ENCODE results near the gene PPT2. TPM values are rescaled to one million over a fixed set of nuclear protein-coding genes. Genes with fewer than 3 reads are reported as not detected.

Gene PPT2, protein sequence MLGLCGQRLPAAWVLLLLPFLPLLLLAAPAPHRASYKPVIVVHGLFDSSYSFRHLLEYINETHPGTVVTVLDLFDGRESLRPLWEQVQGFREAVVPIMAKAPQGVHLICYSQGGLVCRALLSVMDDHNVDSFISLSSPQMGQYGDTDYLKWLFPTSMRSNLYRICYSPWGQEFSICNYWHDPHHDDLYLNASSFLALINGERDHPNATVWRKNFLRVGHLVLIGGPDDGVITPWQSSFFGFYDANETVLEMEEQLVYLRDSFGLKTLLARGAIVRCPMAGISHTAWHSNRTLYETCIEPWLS
- 31.6 TPM for polyA plus RNA-seq (2013, experiment 1 of 2)
- polyA plus RNA-seq (2013, experiment 2 of 2), result 31.6 TPM

DNA sequence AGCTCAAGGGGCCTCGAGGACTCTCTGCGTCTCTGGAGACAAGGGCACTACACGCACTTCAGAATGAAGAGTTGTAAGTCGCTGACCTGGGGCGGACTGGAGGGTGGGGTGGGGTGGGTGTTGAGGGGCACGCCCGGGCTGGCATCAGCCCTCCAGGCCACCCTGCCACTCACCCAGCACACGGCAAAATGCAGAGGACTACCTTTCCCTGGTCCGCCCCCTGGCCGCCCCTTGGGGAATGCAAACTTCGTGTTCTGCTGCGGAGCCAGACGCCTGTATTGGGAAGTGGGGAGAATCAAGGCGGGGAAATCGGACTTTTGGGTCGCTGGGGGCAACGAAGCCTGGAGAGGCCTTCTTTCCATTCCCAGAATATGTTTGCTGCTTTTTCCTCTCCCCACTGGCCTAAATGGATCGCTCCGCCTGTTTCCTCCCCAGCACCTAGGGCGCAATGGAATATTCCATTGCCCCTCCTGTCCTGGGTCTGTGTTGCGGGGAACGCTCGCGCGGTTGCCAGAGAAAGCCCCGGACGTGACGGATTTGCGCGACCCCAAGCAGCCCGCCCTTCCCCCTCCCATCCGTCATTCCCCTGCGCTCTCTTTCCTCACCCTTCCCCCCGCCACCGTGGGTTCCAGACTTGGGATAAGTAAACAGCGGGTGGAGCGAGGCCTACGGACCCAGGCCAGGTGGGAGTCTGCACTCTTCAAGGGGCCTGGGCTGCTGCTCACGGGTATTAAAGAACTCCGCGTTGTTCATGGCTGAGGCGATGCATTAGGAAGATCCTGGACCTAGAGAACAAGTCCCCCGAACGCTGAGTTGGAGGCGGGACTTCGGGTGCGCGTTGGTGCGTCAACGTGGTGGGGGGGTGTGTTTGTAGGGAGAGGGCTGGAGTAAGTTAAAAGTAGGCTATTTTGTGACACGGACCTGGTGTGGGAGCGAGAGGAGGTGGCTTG is at the start of gene PPT2:
TSS of gene PPT2 (plus strand) at position 578 of the 950 bp plus-strand sequence. CDS start 454 bp downstream, outside the sequence.
- H2BK120ac ChIP-seq (ENCODE audit: low read depth, low read length), result peak within 1 kb of the TSS; percentile 88
- peak within 1 kb of the TSS in 1 of 2 experiments; percentile 95 for H3K14ac ChIP-seq (ENCODE audit: low read length in 2 of 2)
- peaks cover 16% of the 10 kb centered on the region for H3K79me1 ChIP-seq (replicated peaks; ENCODE audit: low read length, poor library complexity, severe bottlenecking)
- under 1% methylated on average over 46 of the region's 52 CpGs for WGBS
- H2BK5ac ChIP-seq (ENCODE audit: low read depth, low read length, poor library complexity, severe bottlenecking), result no peak within 1 kb of the TSS
- peak; percentile 97 for DNase-seq
- no peaks in the 10 kb centered on the region for H3K9me3 ChIP-seq (ENCODE audit: control insufficient read depth, low read length)
- peaks cover 19 to 32% of the 10 kb centered on the region in 2 experiments for H3K36me3 ChIP-seq (ENCODE audit: control insufficient read depth in 1 of 2, insufficient read depth in 2 of 2, low read depth in 1 of 2, low read length in 2 of 2)
- peak within 1 kb of the TSS; percentile 93 for H2AFZ ChIP-seq (ENCODE audit: low read depth, low read length)
- H2BK15ac ChIP-seq (ENCODE audit: low read depth, poor library complexity, severe bottlenecking), result peak within 1 kb of the TSS; percentile 82
- H3K27me3 ChIP-seq (ENCODE audit: control insufficient read depth in 1 of 2, insufficient read depth in 1 of 2, low read length in 2 of 2), result peaks cover 13 to 22% of the 10 kb centered on the region in 2 experiments
- peak within 1 kb of the TSS; percentile 97 for H3K9ac ChIP-seq (ENCODE audit: low read length)
- peak within 1 kb of the TSS; percentile 87 to 92 for H3K18ac ChIP-seq (ENCODE audit: low read depth in 1 of 2, low read length in 2 of 2)
- peak within 1 kb of the TSS; percentile 52 to 82 for H3K4ac ChIP-seq (ENCODE audit: low read depth in 1 of 2, low read length in 2 of 2)
- H4K8ac ChIP-seq (ENCODE audit: low read length), result peak within 1 kb of the TSS; percentile 96
- H2BK12ac ChIP-seq (ENCODE audit: low read length in 2 of 2), result peak within 1 kb of the TSS; percentile 86
- H3K4me2 ChIP-seq (ENCODE audit: low read length, poor library complexity, severe bottlenecking), result peak within 1 kb of the TSS; percentile 88
- H3K27ac ChIP-seq (ENCODE audit: low read length, poor library complexity, severe bottlenecking), result peak within 1 kb of the TSS; percentile 86
- peak within 1 kb of the TSS; percentile 79 to 98 for H3K4me3 ChIP-seq (ENCODE audit: insufficient read depth in 1 of 2, low read depth in 1 of 2, low read length in 2 of 2)
- H4K91ac ChIP-seq (ENCODE audit: low read length), result peak within 1 kb of the TSS; percentile 89
- H3K23ac ChIP-seq (ENCODE audit: low read length in 2 of 2), result peak within 1 kb of the TSS in 1 of 2 experiments; percentile 96
- no peak within 1 kb of the TSS for H2AK5ac ChIP-seq (ENCODE audit: low read length, severe bottlenecking)
- H3K4me1 ChIP-seq (ENCODE audit: control insufficient read depth, insufficient read depth, low read depth, low read length), result peaks cover 31% of the 10 kb centered on the region

DNA sequence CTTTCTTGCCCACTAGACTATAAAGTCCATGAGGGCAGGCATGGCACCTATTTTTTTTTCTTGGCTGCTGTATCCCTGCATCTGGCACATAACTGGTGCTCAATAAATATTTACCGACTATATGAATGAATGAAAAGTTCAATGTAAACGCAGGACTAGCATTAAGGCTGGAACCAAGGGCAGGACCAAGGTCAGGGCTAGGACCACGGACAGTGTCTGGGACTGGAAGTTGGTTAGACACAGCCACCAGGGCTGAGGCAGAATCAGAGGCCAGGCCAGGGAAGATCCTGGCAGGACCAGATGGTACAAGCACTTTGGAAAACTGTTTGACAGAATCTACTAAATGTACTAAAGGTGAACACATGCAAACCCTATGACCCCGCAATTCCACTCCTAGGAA is 48.5 kb upstream of the PPT2 start:
- DNase-seq, result peak; percentile 52
- H2BK120ac ChIP-seq (ENCODE audit: low read depth, low read length), result no peak overlapping the region
- 86% methylated on average over 4 of the region's 4 CpGs for WGBS

DNA sequence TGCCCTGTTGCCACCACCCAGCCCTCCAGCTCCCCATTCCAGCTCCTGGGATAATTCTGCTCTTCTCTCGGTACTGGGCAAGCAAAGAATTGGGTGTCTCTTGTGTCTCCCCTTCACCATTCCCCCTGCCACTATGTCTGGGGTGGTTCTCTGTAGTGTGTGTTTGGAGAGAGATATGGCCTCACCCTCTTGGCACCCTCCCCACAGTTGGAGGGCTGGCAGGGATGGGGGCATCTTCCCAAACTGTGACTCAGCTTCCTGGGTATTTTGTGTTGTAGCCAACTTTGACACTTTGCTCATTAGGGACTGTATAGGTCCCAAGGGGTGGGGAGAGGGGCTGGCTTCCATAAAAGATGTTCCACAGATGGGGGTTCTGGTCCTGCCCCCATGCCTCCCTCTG is 46.5 kb upstream of the PPT2 start:
- no peak overlapping the region for H2AFZ ChIP-seq (ENCODE audit: low read depth, low read length)
- no peak overlapping the region for H2AK5ac ChIP-seq (ENCODE audit: low read length, severe bottlenecking)
- H3K4ac ChIP-seq (ENCODE audit: low read depth in 1 of 2, low read length in 2 of 2), result peak overlapping the region in 1 of 2 experiments; percentile 54
- H3K9me3 ChIP-seq (ENCODE audit: control insufficient read depth, low read length), result no peaks in the 10 kb centered on the region
- H4K8ac ChIP-seq (ENCODE audit: low read length), result peak overlapping the region; percentile 28
- H3K18ac ChIP-seq (ENCODE audit: low read depth in 1 of 2, low read length in 2 of 2), result peak overlapping the region; percentile 5 to 41
- no CpG with 5 or more reads among the region's 1 CpG for WGBS
- no peak overlapping the region for H2BK5ac ChIP-seq (ENCODE audit: low read depth, low read length, poor library complexity, severe bottlenecking)
- peak overlapping the region; percentile 38 to 80 for H2BK12ac ChIP-seq (ENCODE audit: low read length in 2 of 2)
- DNase-seq, result no peak
- H2BK120ac ChIP-seq (ENCODE audit: low read depth, low read length), result peak overlapping the region; percentile 51
- H2BK15ac ChIP-seq (ENCODE audit: low read depth, poor library complexity, severe bottlenecking), result peak overlapping the region; percentile 17
- no peak overlapping the region for H3K23ac ChIP-seq (ENCODE audit: low read length in 2 of 2)
- H3K14ac ChIP-seq (ENCODE audit: low read length in 2 of 2), result no peak overlapping the region
- peaks cover 0 to 66% of the 10 kb centered on the region in 2 experiments for H3K27me3 ChIP-seq (ENCODE audit: control insufficient read depth in 1 of 2, insufficient read depth in 1 of 2, low read length in 2 of 2)
- peak overlapping the region; percentile 97 for H3K9ac ChIP-seq (ENCODE audit: low read length)
- H3K4me1 ChIP-seq (ENCODE audit: control insufficient read depth, insufficient read depth, low read depth, low read length), result peaks cover 9% of the 10 kb centered on the region
- H3K27ac ChIP-seq (ENCODE audit: low read length, poor library complexity, severe bottlenecking), result no peak overlapping the region
- peak overlapping the region; percentile 61 for H4K91ac ChIP-seq (ENCODE audit: low read length)
- no peak overlapping the region for H3K4me2 ChIP-seq (ENCODE audit: low read length, poor library complexity, severe bottlenecking)
- peak overlapping the region in 1 of 2 experiments; percentile 98 for H3K4me3 ChIP-seq (ENCODE audit: insufficient read depth in 1 of 2, low read depth in 1 of 2, low read length in 2 of 2)
- peaks cover 6 to 31% of the 10 kb centered on the region in 2 experiments for H3K36me3 ChIP-seq (ENCODE audit: control insufficient read depth in 1 of 2, insufficient read depth in 2 of 2, low read depth in 1 of 2, low read length in 2 of 2)
- H3K79me1 ChIP-seq (replicated peaks; ENCODE audit: low read length, poor library complexity, severe bottlenecking), result no peaks in the 10 kb centered on the region

More for the DNA sequence above, 48.5 kb upstream of the PPT2 start:
- H3K27ac ChIP-seq (ENCODE audit: low read length, poor library complexity, severe bottlenecking), result no peak overlapping the region
- H4K91ac ChIP-seq (ENCODE audit: low read length), result no peak overlapping the region
- no peaks in the 10 kb centered on the region for H3K79me1 ChIP-seq (replicated peaks; ENCODE audit: low read length, poor library complexity, severe bottlenecking)
- peaks cover 9% of the 10 kb centered on the region for H3K4me1 ChIP-seq (ENCODE audit: control insufficient read depth, insufficient read depth, low read depth, low read length)
- no peak overlapping the region for H3K9ac ChIP-seq (ENCODE audit: low read length)
- no peak overlapping the region for H2AFZ ChIP-seq (ENCODE audit: low read depth, low read length)
- no peak overlapping the region for H3K18ac ChIP-seq (ENCODE audit: low read depth in 1 of 2, low read length in 2 of 2)
- no peak overlapping the region for H3K23ac ChIP-seq (ENCODE audit: low read length in 2 of 2)
- H2BK12ac ChIP-seq (ENCODE audit: low read length in 2 of 2), result no peak overlapping the region
- H2BK15ac ChIP-seq (ENCODE audit: low read depth, poor library complexity, severe bottlenecking), result no peak overlapping the region
- no peak overlapping the region for H3K4ac ChIP-seq (ENCODE audit: low read depth in 1 of 2, low read length in 2 of 2)
- H3K4me3 ChIP-seq (ENCODE audit: insufficient read depth in 1 of 2, low read depth in 1 of 2, low read length in 2 of 2), result peak overlapping the region in 1 of 2 experiments; percentile 63
- peaks cover 0 to 61% of the 10 kb centered on the region in 2 experiments for H3K27me3 ChIP-seq (ENCODE audit: control insufficient read depth in 1 of 2, insufficient read depth in 1 of 2, low read length in 2 of 2)
- peaks cover under 1 to 40% of the 10 kb centered on the region in 2 experiments for H3K36me3 ChIP-seq (ENCODE audit: control insufficient read depth in 1 of 2, insufficient read depth in 2 of 2, low read depth in 1 of 2, low read length in 2 of 2)
- H2BK5ac ChIP-seq (ENCODE audit: low read depth, low read length, poor library complexity, severe bottlenecking), result no peak overlapping the region
- no peak overlapping the region for H2AK5ac ChIP-seq (ENCODE audit: low read length, severe bottlenecking)
- no peak overlapping the region for H3K4me2 ChIP-seq (ENCODE audit: low read length, poor library complexity, severe bottlenecking)
- no peaks in the 10 kb centered on the region for H3K9me3 ChIP-seq (ENCODE audit: control insufficient read depth, low read length)
- no peak overlapping the region for H4K8ac ChIP-seq (ENCODE audit: low read length)
- H3K14ac ChIP-seq (ENCODE audit: low read length in 2 of 2), result no peak overlapping the region
